Ishikawa (cell line): Measurements from ENCODE around the gene GTF2H4.

Experiments used
- CEBPB ChIP-seq: IDR thresholded peaks from 2 replicates; pipeline ENCODE4 v1.6.1; 2012
- CREB1 ChIP-seq: IDR thresholded peaks from 2 replicates; pipeline ENCODE4 v1.6.1; 2012; ENCODE audit warnings: low read depth
- EGR1 ChIP-seq: IDR thresholded peaks from 2 replicates; pipeline ENCODE4 v1.6.1; 2012
- EP300 ChIP-seq: IDR thresholded peaks from 2 replicates; pipeline ENCODE4 v1.6.1; 2012; ENCODE audit warnings: borderline replicate concordance
- FOXM1 ChIP-seq: IDR thresholded peaks from 2 replicates; pipeline ENCODE4 v1.6.1; 2012; ENCODE audit warnings: low read depth, borderline replicate concordance
- MAX ChIP-seq: IDR thresholded peaks from 2 replicates; pipeline ENCODE4 v1.6.1; 2012
- NFIC ChIP-seq: IDR thresholded peaks from 2 replicates; pipeline ENCODE4 v1.6.1; 2012
- RAD21 ChIP-seq: IDR thresholded peaks from 2 replicates; pipeline ENCODE4 v1.6.1; 2012; ENCODE audit warnings: low read depth
- REST ChIP-seq: IDR thresholded peaks from 2 replicates; pipeline ENCODE4 v1.6.1; 2012; ENCODE audit warnings: low read depth, mild to moderate bottlenecking
- TAF1 ChIP-seq: IDR thresholded peaks from 2 replicates; pipeline ENCODE4 v1.6.1; 2012; ENCODE audit warnings: low read depth, mild to moderate bottlenecking
- TCF12 ChIP-seq: IDR thresholded peaks from 2 replicates; pipeline ENCODE4 v1.6.1; 2012; ENCODE audit warnings: low read depth
- TEAD4 ChIP-seq: IDR thresholded peaks from 2 replicates; pipeline ENCODE4 v1.6.1; 2012
- USF1 ChIP-seq: IDR thresholded peaks from 2 replicates; pipeline ENCODE4 v1.6.1; 2012
- YY1 ChIP-seq: IDR thresholded peaks from 2 replicates; pipeline ENCODE4 v1.6.1; 2012; ENCODE audit warnings: low read depth
- ZBTB7A ChIP-seq: IDR thresholded peaks from 2 replicates; pipeline ENCODE4 v1.6.1; 2012; ENCODE audit warnings: low read depth

The GTF2H4 gene

GRCh38 chr6:30912746-30913520 lies 4.9 kb downstream of the GTF2H4 start:
- TF ChIP-seq FOXM1, result no peak
- no peak for TF ChIP-seq YY1
- TF ChIP-seq EP300, result no peak
- no peak for TF ChIP-seq MAX
- no peak for TF ChIP-seq RAD21
- TF ChIP-seq CREB1, result no peak
- TF ChIP-seq EGR1, result no peak
- TF ChIP-seq REST, result no peak
- TF ChIP-seq USF1, result no peak
- TF ChIP-seq TEAD4, result no peak
- no peak for TF ChIP-seq NFIC
- TF ChIP-seq TAF1, result no peak
- TF ChIP-seq CEBPB, result no peak
- no peak for TF ChIP-seq ZBTB7A
- TF ChIP-seq TCF12, result no peak

GRCh38 chr6:30913721-30914075 lies 5.7 kb downstream of the GTF2H4 start:
- TF ChIP-seq NFIC, result no peak
- no peak for TF ChIP-seq EP300
- no peak for TF ChIP-seq FOXM1
- no peak for TF ChIP-seq USF1
- TF ChIP-seq ZBTB7A, result no peak
- TF ChIP-seq CREB1, result no peak
- no peak for TF ChIP-seq TCF12
- TF ChIP-seq EGR1, result no peak
- no peak for TF ChIP-seq RAD21
- no peak for TF ChIP-seq TAF1
- TF ChIP-seq MAX, result no peak
- TF ChIP-seq CEBPB, result no peak
- TF ChIP-seq TEAD4, result no peak
- no peak for TF ChIP-seq YY1
- TF ChIP-seq REST, result no peak

GRCh38 chr6:30914076-30914853 lies 6.3 kb downstream of the GTF2H4 start, which contains the start of gene VARS2:
Gene VARS2 (plus strand): TSS chr6:30914238. CDS start chr6:30914837, 599 bp downstream.
- TF ChIP-seq RAD21, result peak; percentile 42; the same call in 1 of the 2 replicates
- peak; percentile 36; the same call in 1 of the 2 replicates for TF ChIP-seq NFIC
- TF ChIP-seq CEBPB, result no peak; the same call in 1 of the 2 replicates
- peak; percentile 66; the same call in 1 of the 2 replicates for TF ChIP-seq TCF12
- TF ChIP-seq YY1, result peak; percentile 18; the same call in 1 of the 2 replicates
- TF ChIP-seq TEAD4, result peak; percentile 67; the same call in 1 of the 2 replicates
- no peak for TF ChIP-seq REST
- TF ChIP-seq TAF1, result peak; percentile 66; the same call in 1 of the 2 replicates
- TF ChIP-seq MAX, result peak; percentile 86; the same call in 1 of the 2 replicates
- TF ChIP-seq ZBTB7A, result 0 out of 2 replicates have a peak, but pooled peaks have one; percentile 23
- no peak for TF ChIP-seq FOXM1
- TF ChIP-seq EP300, result peak; percentile 59; the same call in 1 of the 2 replicates
- TF ChIP-seq EGR1, result 0 out of 2 replicates have a peak, but pooled peaks have one; percentile 2
- TF ChIP-seq USF1, result no peak
